NCI-H2107 treated with DMSO at 0.1 percent for 48 hours (cell line): Measurements from ENCODE around the gene GALNT17.
"Not testable (repeated sequence)": the region's sequence is repeated elsewhere in the genome, so short reads cannot be mapped to it uniquely, and the experiment has no call there.

Experiments used
- DNase-seq: peaks from one replicate; lab custom pipeline; 2025; ENCODE audit not compliant: unreplicated experiment; lab: John Stamatoyannopoulos, UW

The GALNT17 gene

GRCh38 chr7:71547426-71547825, 415.5 kb downstream of the GALNT17 start:
- no peak for DNase-seq

DNA sequence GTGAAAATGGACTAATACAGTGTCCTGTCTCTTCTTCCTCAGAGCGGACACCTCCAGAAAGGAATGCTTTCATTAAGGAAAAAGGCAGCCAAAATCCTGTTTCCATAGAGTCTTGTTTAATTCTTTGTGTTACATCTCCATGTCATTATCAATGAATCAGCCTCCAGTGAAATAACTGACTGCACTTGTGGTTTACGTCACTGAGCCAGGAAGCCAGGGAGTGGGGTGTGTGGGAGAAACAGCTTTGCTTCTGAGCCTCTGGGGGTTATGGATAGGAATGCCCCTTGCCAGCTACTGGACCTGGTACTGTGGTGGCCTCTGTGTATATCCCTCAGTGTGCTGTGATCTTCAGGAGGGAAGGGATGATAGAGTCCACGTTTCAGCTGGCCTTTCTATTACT, 416.8 kb downstream of the GALNT17 start:
- no peak for DNase-seq

GRCh38 chr7:71553306-71553705, 421.4 kb downstream of the GALNT17 start:
- no peak for DNase-seq

GRCh38 chr7:71555758-71556157, 423.8 kb downstream of the GALNT17 start:
- no peak for DNase-seq

GRCh38 chr7:71558806-71559613, 427.1 kb downstream of the GALNT17 start:
- no peak for DNase-seq

- no peak for DNase-seq
These were observed 428.5 kb downstream of the GALNT17 start for GRCh38 chr7:71560354-71560995.

DNA sequence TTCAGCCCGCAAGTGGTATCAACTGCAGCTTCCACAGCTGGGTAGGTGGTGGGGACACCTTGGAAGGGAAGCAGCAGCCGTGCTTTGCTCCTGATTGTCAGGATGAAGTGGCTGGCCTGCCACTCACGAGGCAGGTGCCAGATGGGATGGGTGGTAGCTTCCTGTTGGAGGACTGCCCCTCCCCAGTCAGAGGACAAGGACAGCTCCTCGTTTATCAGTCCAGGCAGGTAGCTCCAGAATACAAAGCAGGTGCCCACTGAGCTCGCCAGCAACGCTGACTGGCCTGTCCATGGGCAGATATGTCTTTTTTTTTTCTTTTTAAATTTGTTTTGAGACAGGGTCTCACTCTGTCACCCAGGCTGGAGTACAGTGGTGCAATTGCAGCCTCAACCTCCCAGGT, 431.3 kb downstream of the GALNT17 start:
- DNase-seq = no peak

DNA sequence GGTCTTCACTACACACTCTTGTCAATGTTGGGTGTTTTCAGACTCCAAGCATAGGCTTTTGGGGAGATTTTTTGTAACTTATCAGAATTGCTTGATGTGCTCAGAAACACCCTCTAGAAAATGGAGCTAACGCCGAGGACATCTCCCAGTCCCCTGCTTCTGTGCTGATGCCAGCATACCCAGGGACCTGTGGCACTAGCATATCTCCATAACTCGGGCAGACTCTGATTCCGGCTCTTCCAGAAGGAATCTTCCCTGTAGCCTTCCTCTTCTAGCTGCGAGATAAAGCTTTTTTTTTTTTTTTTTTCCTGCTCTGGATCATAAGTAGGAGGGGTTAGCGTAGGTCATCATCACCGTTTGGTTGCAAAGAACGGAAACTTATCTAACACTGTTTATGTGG, 434.4 kb downstream of the GALNT17 start:
- no peak for DNase-seq

GRCh38 chr7:71566991-71567390, 435.0 kb downstream of the GALNT17 start:
- DNase-seq = no peak

DNA sequence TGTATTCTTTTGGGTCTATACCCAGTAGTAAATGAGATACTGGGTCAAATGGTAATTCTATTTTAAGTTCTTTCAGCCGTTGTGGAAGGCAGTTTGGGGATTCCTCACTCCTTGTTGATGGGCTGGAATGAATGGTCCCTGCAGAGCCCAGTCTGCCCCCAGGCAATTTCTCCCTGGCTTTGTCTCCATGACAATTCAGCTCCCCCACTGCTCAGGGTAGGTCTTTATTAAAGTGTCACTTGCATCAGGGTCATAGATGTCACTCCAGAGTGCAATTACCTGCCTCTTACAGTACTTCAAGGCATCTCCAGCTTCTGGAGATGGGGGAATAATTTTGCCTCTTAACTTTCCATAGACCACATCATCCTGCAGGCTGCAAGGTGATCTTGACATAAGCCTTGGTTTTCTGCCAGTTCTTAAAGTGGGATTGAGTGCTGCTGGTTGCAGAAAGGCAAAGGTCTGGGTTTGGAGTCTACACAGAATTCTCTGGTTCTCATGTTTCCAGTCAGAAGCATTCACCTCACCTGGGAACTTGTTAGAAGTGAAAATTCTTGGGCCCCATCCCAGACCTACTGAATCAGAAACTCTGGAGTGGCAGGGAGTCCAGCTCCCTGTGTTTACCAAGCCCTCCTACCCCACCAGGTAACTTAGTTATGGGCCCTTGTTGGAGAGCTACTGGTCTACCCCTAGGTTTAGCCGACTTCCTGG, 442.4 kb downstream of the GALNT17 start:
- DNase-seq = no peak

GRCh38 chr7:71580027-71580426, 448.1 kb downstream of the GALNT17 start:
- DNase-seq = no peak

- DNase-seq = no peak
These were observed 452.3 kb downstream of the GALNT17 start for GRCh38 chr7:71584256-71584655.

GRCh38 chr7:71591876-71592275, 459.9 kb downstream of the GALNT17 start:
- no peak for DNase-seq

DNA sequence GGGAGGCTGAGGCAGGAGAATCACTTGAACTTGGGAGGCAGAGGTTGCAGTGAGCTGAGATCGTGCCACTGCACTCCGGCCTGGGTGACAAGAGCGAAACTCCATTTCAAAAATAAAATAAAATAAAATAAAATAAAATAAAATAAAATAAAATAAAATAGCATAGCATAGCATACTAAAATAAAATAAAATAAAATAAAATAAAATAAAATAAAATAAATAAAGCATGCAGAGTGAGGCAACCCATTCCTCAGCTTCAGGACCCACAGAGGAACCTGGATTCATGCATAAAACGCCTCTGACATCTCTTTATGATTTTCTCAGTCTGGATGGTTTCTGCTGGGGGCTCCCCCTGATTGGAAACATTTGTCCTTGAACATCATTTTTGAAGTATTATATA, 460.4 kb downstream of the GALNT17 start:
- not testable (repeated sequence) for DNase-seq

GRCh38 chr7:71594736-71595135, 462.8 kb downstream of the GALNT17 start:
- no peak for DNase-seq

DNA sequence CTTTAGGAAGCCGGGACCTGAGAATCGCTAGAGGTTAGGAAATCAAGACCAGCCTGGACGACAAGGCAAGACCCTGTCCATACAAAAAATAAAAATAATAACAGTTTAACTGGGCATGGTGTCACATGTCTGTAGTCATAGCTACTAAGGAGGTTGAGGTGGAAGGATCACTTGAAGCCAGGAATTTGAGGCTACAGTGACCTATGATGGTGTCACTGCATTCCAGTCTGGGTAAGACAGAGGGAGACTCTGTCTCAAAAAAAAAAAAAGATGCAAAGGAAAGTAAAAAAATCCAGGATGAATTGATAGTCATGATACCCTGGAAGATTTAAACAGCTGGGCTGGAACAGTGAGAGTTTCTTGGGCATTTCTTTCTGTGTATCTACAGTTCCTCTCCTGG, 463.2 kb downstream of the GALNT17 start:
- no peak for DNase-seq

GRCh38 chr7:71598553-71598952, 466.6 kb downstream of the GALNT17 start:
- DNase-seq = no peak

DNA sequence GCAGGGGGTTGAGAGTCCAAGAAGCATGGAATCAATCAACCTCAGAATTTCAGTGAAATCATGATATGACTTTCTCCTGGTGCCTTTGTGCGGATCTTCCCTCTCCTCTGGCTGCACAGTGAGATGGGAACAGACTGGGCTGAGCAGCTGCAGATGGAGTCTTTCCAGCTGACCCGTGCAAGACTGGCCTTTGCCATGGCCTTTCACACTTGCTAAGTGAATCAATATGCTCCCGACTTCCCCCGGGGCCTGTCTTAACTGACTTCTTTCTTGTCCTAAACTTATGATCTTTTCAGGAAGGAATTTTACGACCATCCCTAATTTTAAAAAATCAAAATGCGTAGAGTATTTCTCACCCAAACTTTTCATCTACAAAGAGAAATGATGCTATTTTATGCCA, 469.9 kb downstream of the GALNT17 start:
- no peak for DNase-seq

- no peak for DNase-seq
These were observed 473.0 kb downstream of the GALNT17 start for GRCh38 chr7:71604818-71605414.

DNA sequence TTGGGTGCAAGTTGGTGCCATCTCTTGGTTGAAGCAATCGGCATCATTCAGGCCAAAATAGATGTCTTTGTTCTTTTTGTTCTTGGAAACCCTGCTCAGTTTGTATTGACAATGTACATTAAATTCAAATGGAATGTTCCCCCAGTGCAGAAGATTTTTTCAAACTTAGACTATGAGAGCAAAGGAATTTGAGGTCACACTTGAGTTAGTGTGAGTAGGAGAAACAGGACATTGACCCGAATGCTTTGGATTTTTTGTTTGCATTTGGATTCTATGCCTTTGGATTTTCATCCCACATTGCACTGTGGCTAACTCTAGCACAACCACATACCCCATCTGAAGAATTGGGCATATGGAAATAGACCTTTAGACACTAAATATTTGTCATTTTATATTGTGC, 480.0 kb downstream of the GALNT17 start:
- DNase-seq = no peak

DNA sequence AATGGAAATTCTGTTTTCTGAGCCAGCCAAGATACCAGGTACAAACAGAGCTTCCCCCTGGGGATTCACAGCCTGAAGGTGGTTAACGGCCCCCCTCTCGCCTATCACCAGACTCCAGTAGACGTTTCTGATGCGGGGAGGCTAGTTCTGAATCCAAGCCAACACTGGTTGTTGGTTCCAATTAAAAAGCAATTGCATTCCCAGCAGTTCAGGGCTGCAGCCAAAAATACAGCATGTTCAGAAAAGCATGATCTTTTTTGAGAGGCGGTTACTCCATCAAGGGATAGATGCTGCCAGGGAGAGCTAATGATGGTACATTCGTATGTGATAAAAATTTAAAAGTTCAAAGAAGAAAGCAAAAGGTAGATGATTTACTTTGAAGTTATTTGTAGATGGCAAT, 481.0 kb downstream of the GALNT17 start:
- DNase-seq = no peak

DNA sequence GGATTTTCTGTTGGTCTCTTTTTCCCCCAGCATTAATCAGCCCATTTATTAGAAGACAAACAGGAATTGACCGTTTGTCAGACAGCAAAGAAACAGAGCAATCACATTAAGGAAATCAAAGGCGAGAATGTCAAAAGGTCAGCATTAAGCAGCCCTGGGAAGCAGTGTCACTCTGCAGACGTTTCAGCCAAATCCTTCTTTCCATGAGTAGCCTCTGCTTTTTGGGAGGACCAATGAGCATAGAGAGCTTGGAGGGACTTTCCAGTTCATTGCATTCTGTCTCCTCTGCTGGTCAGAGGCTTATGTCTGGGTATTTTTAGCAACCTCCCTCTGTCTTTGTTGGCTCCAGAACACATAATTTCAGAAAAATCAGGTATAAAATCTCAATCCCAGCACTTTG, 481.4 kb downstream of the GALNT17 start:
- no peak for DNase-seq
